Upper lobe of left lung (tissue), 6 donors: ENCODE measurements around the gene VWA8. TPM values are rescaled to one million over a fixed set of nuclear protein-coding genes. Genes with fewer than 3 reads are reported as not detected.

Experiments used
- ATAC-seq, 2 donors: fragments of 200-7000 bp; cut with Tn5 transposase; one replicate each; pipeline ENCODE4 v1.9.1; 2022; ENCODE audit warnings: mild to moderate bottlenecking in 2 of 2, moderate library complexity in 2 of 2; ENCODE audit not compliant: low FRiP score in 2 of 2
- DNase-seq, 2 donors: peaks; one replicate each; pipeline ENCODE4 v3.0.0-alpha.2; 2019 to 2020
- H3K27ac ChIP-seq, 4 donors: fragments of 200-600 bp; sonication (generic); one replicate each; pipeline ENCODE4 v1.5.1; 2016 to 2019
- H3K27me3 ChIP-seq, 4 donors: fragments of 200-600 bp; sonication (generic); one replicate each; pipeline ENCODE4 v1.5.1; 2017 to 2019
- H3K36me3 ChIP-seq, 4 donors: fragments of 200-600 bp; sonication (generic); one replicate each; pipeline ENCODE4 v1.5.1; 2016 to 2019
- H3K4me1 ChIP-seq, 4 donors: fragments of 200-600 bp; sonication (generic); one replicate each; pipeline ENCODE4 v1.5.1; 2018 to 2019
- H3K4me3 ChIP-seq, 4 donors: fragments of 200-600 bp; sonication (generic); one replicate each; pipeline ENCODE4 v1.5.1; 2017 to 2019; ENCODE audit warnings: mild to moderate bottlenecking in 2 of 4, moderate library complexity in 1 of 4
- H3K9me3 ChIP-seq, 4 donors: fragments of 200-600 bp; sonication (generic); one replicate each; pipeline ENCODE4 v1.5.1; 2018 to 2019
- CTCF ChIP-seq, 6 experiments: fragments of 450-650 bp in 4 of 6; fragments of 200-600 bp in 2 of 6; sonication (generic) in 2 of 6; IDR thresholded peaks; one replicate each; pipeline ENCODE4 v1.5.1; 2016 to 2019; ENCODE audit warnings: antibody characterized with exemption in 6 of 6
- EP300 ChIP-seq, 4 donors: sonication (generic); formaldehyde crosslinking; IDR thresholded peaks; one replicate each; pipeline ENCODE4 v1.5.1; 2017; ENCODE audit warnings: antibody characterized with exemption in 4 of 4, control low read depth in 2 of 4
- POLR2A ChIP-seq, 4 donors: fragments of 450-650 bp; IDR thresholded peaks; one replicate each; pipeline ENCODE4 v1.5.1; 2016 to 2017; ENCODE audit warnings: antibody characterized with exemption in 4 of 4, mild to moderate bottlenecking in 2 of 4
- POLR2AphosphoS5 ChIP-seq, 2 donors: sonication (generic); formaldehyde crosslinking; IDR thresholded peaks; one replicate each; pipeline ENCODE4 v1.5.1; 2017; ENCODE audit warnings: antibody characterized with exemption in 2 of 2
- WGBS, 2 donors: methylation state at CpG; one replicate each; pipeline ENCODE4 v1.1.5; 2017 to 2018; 5-methylcytosine and 5-hydroxymethylcytosine counted together
- total RNA-seq, 6 donors: library from RNA; depleted of rRNA in 4 of 6; stranded (reverse); fragments of >200 nt in 4 of 6; gene quantifications; one replicate each; pipeline versions ENCODE4 v1.1.0 to v1.2.1, GENCODE V29; 2016 to 2021
- donor health status: DM: no; HTN: no; CAD: no; lungs with moderate emphysema.
- donor health status: DM: no; HTN: yes; CAD: no; lungs with severe emphysema.

Gene VWA8
- total RNA-seq, 6 donors from 2014 or later = 15.0 to 39.8 (median 16.9) TPM

GRCh38 chr13:41658057-41658661 is 302.8 kb downstream of the VWA8 start:
- 67 to 72% methylated on average over 7 of the region's 7 CpGs for WGBS, 2 donors
- H3K36me3 ChIP-seq = peaks cover 0 to 4% (median 0%) of the 10 kb centered on the region in 4 donors
- no peak overlapping the region for H3K4me3 ChIP-seq
- no peak for TF ChIP-seq POLR2A (IDR thresholded peaks at IDR 0.05)
- TF ChIP-seq POLR2AphosphoS5 (IDR thresholded peaks at IDR 0.05) = no peak
- no peak for TF ChIP-seq EP300 (IDR thresholded peaks at IDR 0.05)
- no peak for TF ChIP-seq CTCF (IDR thresholded peaks at IDR 0.05)
- H3K9me3 ChIP-seq = no peaks in the 10 kb centered on the region
- no peak overlapping the region for H3K27ac ChIP-seq
- no peak for ATAC-seq
- no peak for DNase-seq
- H3K4me1 ChIP-seq = no peaks in the 10 kb centered on the region
- H3K27me3 ChIP-seq = no peaks in the 10 kb centered on the region

- H3K27ac ChIP-seq = no peak overlapping the region
- ATAC-seq (no peak), DNase-seq (no peak)
- no peak for TF ChIP-seq POLR2AphosphoS5 (IDR thresholded peaks at IDR 0.05)
- no peak for TF ChIP-seq POLR2A (IDR thresholded peaks at IDR 0.05)
- no peak for TF ChIP-seq CTCF (IDR thresholded peaks at IDR 0.05)
- no peak for TF ChIP-seq EP300 (IDR thresholded peaks at IDR 0.05)
- 86 to 92% methylated on average over 6 of the region's 6 CpGs for WGBS, 2 donors
- no peak overlapping the region for H3K4me3 ChIP-seq
- peaks cover 9 to 16% (median 13%) of the 10 kb centered on the region in 4 donors for H3K4me1 ChIP-seq
- H3K27me3 ChIP-seq = no peaks in the 10 kb centered on the region
- no peaks in the 10 kb centered on the region for H3K36me3 ChIP-seq
- no peaks in the 10 kb centered on the region for H3K9me3 ChIP-seq
Observed at GRCh38 chr13:41655997-41656396, 304.9 kb downstream of the VWA8 start.

- Histone ChIP-seq H3K36me3 (no peaks in the 10 kb centered on the region), H3K27ac (no peak overlapping the region), H3K9me3 (no peaks in the 10 kb centered on the region), H3K4me3 (no peak overlapping the region), H3K4me1 (peaks cover 9 to 24% (median 13%) of the 10 kb centered on the region in 4 donors), H3K27me3 (no peaks in the 10 kb centered on the region)
- ATAC-seq (peak in 1 of 2 donors; percentile 35), DNase-seq (no peak)
- TF ChIP-seq POLR2A (IDR thresholded peaks at IDR 0.05) = no peak
- no peak for TF ChIP-seq POLR2AphosphoS5 (IDR thresholded peaks at IDR 0.05)
- no peak for TF ChIP-seq CTCF (IDR thresholded peaks at IDR 0.05)
- no peak for TF ChIP-seq EP300 (IDR thresholded peaks at IDR 0.05)
- 75 to 79% methylated on average over 5 of the region's 5 CpGs for WGBS, 2 donors
Observed at GRCh38 chr13:41654796-41655195, 306.1 kb downstream of the VWA8 start.

- H3K4me3 ChIP-seq = no peak overlapping the region
- H3K36me3 ChIP-seq = no peaks in the 10 kb centered on the region
- DNase-seq = no peak
- 35 to 41% methylated on average over 4 of the region's 4 CpGs for WGBS, 2 donors
- no peak for TF ChIP-seq POLR2A (IDR thresholded peaks at IDR 0.05)
- TF ChIP-seq EP300 (IDR thresholded peaks at IDR 0.05) = no peak
- peak in 1 of 2 donors; percentile 15 for TF ChIP-seq POLR2AphosphoS5 (IDR thresholded peaks at IDR 0.05)
- TF ChIP-seq CTCF (IDR thresholded peaks at IDR 0.05) = peak; percentile 30 to 76 (median 66)
- H3K27me3 ChIP-seq = no peaks in the 10 kb centered on the region
- peak overlapping the region in 3 of 4 donors; percentile 61 to 90 (median 77) for H3K27ac ChIP-seq
- peaks cover 14 to 39% (median 18%) of the 10 kb centered on the region in 4 donors for H3K4me1 ChIP-seq
- peak in 1 of 2 donors; percentile 69 for ATAC-seq
- no peaks in the 10 kb centered on the region for H3K9me3 ChIP-seq
Observed at GRCh38 chr13:41652735-41653361, 308.1 kb downstream of the VWA8 start.
